ENCODE data around the gene NFASC.

DNA sequence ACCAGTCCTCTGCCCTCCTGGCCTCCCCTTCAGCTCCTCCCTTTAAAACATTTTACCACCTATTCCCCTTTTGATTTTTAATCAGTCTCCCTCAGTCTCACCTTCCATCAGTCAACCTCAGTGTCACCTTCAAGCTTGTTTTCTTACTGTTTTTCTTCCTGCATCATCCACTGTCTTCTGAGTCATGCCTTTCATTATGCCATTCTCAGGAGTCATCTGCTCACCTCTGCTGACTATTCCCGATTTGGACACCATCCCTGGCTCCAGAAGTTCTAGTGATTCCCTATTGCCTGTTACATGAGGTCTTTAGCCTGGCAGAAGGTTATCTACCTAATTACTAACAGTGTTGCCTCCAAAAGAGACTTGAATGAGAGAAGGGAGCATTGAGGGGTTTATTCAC is 23.9 kb downstream of the NFASC start:
- TF ChIP-seq, protein P1, sequence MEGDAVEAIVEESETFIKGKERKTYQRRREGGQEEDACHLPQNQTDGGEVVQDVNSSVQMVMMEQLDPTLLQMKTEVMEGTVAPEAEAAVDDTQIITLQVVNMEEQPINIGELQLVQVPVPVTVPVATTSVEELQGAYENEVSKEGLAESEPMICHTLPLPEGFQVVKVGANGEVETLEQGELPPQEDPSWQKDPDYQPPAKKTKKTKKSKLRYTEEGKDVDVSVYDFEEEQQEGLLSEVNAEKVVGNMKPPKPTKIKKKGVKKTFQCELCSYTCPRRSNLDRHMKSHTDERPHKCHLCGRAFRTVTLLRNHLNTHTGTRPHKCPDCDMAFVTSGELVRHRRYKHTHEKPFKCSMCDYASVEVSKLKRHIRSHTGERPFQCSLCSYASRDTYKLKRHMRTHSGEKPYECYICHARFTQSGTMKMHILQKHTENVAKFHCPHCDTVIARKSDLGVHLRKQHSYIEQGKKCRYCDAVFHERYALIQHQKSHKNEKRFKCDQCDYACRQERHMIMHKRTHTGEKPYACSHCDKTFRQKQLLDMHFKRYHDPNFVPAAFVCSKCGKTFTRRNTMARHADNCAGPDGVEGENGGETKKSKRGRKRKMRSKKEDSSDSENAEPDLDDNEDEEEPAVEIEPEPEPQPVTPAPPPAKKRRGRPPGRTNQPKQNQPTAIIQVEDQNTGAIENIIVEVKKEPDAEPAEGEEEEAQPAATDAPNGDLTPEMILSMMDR (IDR thresholded peaks at IDR 0.05) = no peak
- no peak for TF ChIP-seq POLR2A (IDR thresholded peaks at IDR 0.05)
